K562 (cell line): Measurements from ENCODE around the gene IPO7. TPM values are rescaled to one million over a fixed set of nuclear protein-coding genes. Genes with fewer than 3 reads are reported as not detected.

Source experiments
- ARNT ChIP-seq, 2 experiments: fragments of 450-650 bp; IDR thresholded peaks; 2 replicates each; pipeline ENCODE4 v1.6.1; 2016; ENCODE audit warnings: mild to moderate bottlenecking in 1 of 2
- ELF1 ChIP-seq: fragments of 200-800 bp; sonication (Bioruptor generic); IDR thresholded peaks from 2 replicates; pipeline ENCODE4 v1.6.1; 2016; ENCODE audit warnings: missing genetic modification characterization, missing compliant biosample characterization
- HIVEP1 ChIP-seq: fragments of 250-450 bp; sonication (Bioruptor Pico); IDR thresholded peaks from 2 replicates; pipeline ENCODE4 v1.4.0; 2020; ENCODE audit warnings: mild to moderate bottlenecking
- LEF1 ChIP-seq: fragments of 450-650 bp; IDR thresholded peaks from 2 replicates; pipeline ENCODE4 v1.6.1; 2016; ENCODE audit warnings: mild to moderate bottlenecking
- MEF2D ChIP-seq: conservative IDR thresholded peaks from 2 replicates; pipeline ENCODE4 v1.6.1; 2016; ENCODE audit warnings: low read depth, missing genetic modification characterization, missing compliant biosample characterization
- NFYB ChIP-seq: IDR thresholded peaks from 2 replicates; pipeline ENCODE4 v1.6.1; 2011; ENCODE audit warnings: mild to moderate bottlenecking, moderate library complexity; ENCODE audit not compliant: insufficient read length; ENCODE audit errors: extremely low read depth
- TCF7 ChIP-seq: sonication (generic); IDR thresholded peaks from 2 replicates; pipeline ENCODE4 v1.6.1; 2016; ENCODE audit warnings: antibody characterized with exemption, borderline replicate concordance
- ZNF253 ChIP-seq: fragments of 250-450 bp; sonication (Bioruptor Pico); conservative IDR thresholded peaks from 2 replicates; pipeline ENCODE4 v1.6.1; 2021; ENCODE audit warnings: mild to moderate bottlenecking
- ZNF384 ChIP-seq: IDR thresholded peaks from 2 replicates; pipeline ENCODE4 v1.6.1; 2012; ENCODE audit warnings: low read depth, low read length, improper control_type of control experiment
- polyA plus RNA-seq, 8 experiments: library from polyadenylated mRNA; depleted of rRNA in 4 of 8; stranded (reverse) in 5 of 8; unstranded in 3 of 8; fragments of >200 nt; fragmentation: Nextera tagmentation in 2 of 8; fragmentation: Illumina TruSeq in 1 of 8; extraction: Ambion mirVana in 2 of 8; extraction: Trizol in 1 of 8; gene quantifications; 2 replicates each; pipeline versions ENCODE4 v1.2.1 to v1.2.3, GENCODE V29; 2011 to 2014; ENCODE audit warnings: inconsistent platforms in 1 of 8, missing spikeins in 1 of 8
- total RNA-seq, 7 experiments: library from RNA; depleted of rRNA in 6 of 7; stranded (reverse); fragments of >200 nt in 6 of 7; fragmentation: Illumina TruSeq in 2 of 7; extraction: Trizol in 2 of 7; gene quantifications; 2 replicates each; pipeline versions ENCODE4 v1.2.1 to v1.2.3, GENCODE V29; 2011 to 2021; ENCODE audit warnings: low replicate concordance in 1 of 7
- TF ChIP-seq, protein P1 (sequence below), 2 experiments: fragments of 450-650 bp; conservative IDR thresholded peaks; 2 replicates each; pipeline ENCODE4 v1.6.1; 2017; ENCODE audit warnings: mild to moderate bottlenecking in 2 of 2, moderate library complexity in 2 of 2
- TF ChIP-seq, protein P2 (sequence below), 2 experiments: fragments of 250-450 bp in 1 of 2; fragments of 450-650 bp in 1 of 2; sonication (Bioruptor Pico) in 1 of 2; IDR thresholded peaks; 2 replicates each; pipeline versions ENCODE4 v1.6.1 to v1.8.0; 2016 to 2021; ENCODE audit warnings: mild to moderate bottlenecking in 2 of 2, moderate library complexity in 2 of 2, missing compliant biosample characterization in 1 of 2, missing genetic modification characterization in 1 of 2
- TF ChIP-seq, protein P3 (sequence below): fragments of 450-650 bp; IDR thresholded peaks from 2 replicates; pipeline ENCODE4 v1.7.1; 2018; ENCODE audit warnings: mild to moderate bottlenecking, low read depth; ENCODE audit not compliant: partially characterized antibody
- TF ChIP-seq, protein P4 (sequence below): sonication (generic); formaldehyde crosslinking; IDR thresholded peaks from 2 replicates; pipeline ENCODE4 v1.8.1; 2023; ENCODE audit warnings: mild to moderate bottlenecking, missing genetic modification reagents
- TF ChIP-seq, protein P5 (sequence below), 2 experiments: fragments of 150-350 bp in 1 of 2; IDR thresholded peaks; 2 replicates each; pipeline ENCODE4 v1.6.1; 2012 to 2016; ENCODE audit warnings: low read depth in 2 of 2, low read length in 2 of 2, mild to moderate bottlenecking in 1 of 2, moderate library complexity in 1 of 2
- TF ChIP-seq, protein P6 (sequence below): IDR thresholded peaks from 2 replicates; pipeline ENCODE4 v1.6.1; 2014; ENCODE audit warnings: antibody characterized with exemption

The IPO7 gene
- total and polyA plus RNA-seq, 9 of the 15 experiments (the other 6 are each of a cell fraction or from before 2014, with no cell fraction given): 23.6 to 138 (median 110) TPM

DNA sequence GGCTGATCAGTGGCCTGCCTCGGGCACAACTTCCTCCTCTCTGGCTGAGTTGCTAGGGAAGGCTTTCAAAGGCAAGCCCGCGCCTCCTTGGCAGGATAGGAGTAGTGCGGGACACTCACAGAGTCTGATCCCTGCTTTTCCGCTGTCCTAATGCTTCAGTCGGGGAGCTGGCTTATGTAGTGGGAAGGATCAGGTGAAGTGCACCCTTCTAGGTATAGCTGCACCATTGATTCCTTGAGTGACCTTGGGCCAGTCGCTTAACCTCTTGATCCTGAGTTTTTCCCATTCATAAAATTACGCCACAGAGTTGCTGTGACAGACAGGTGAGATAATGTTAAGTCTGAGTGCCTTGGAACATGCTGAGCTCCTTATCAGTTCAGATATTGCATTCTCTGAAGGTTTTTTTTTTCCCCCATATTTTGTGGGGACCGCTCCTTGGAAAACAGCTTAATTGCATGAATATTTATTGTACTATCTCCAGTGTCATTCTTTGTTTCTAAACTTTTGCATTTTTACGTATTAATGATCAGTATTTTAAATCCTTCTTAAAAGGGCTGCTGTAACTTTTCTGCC is 961 bp downstream of the IPO7 start (continued):
- TF ChIP-seq, protein P1, sequence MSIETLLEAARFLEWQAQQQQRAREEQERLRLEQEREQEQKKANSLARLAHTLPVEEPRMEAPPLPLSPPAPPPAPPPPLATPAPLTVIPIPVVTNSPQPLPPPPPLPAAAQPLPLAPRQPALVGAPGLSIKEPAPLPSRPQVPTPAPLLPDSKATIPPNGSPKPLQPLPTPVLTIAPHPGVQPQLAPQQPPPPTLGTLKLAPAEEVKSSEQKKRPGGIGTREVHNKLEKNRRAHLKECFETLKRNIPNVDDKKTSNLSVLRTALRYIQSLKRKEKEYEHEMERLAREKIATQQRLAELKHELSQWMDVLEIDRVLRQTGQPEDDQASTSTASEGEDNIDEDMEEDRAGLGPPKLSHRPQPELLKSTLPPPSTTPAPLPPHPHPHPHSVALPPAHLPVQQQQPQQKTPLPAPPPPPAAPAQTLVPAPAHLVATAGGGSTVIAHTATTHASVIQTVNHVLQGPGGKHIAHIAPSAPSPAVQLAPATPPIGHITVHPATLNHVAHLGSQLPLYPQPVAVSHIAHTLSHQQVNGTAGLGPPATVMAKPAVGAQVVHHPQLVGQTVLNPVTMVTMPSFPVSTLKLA (conservative IDR thresholded peaks at IDR 0.05): no peak
- TF ChIP-seq, protein P2, sequence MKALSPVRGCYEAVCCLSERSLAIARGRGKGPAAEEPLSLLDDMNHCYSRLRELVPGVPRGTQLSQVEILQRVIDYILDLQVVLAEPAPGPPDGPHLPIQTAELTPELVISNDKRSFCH (CRISPR knock-in tag; IDR thresholded peaks at IDR 0.05): no peak
- TF ChIP-seq, protein P2 (tag; IDR thresholded peaks at IDR 0.05): no peak
- TF ChIP-seq NFYB: no peak
- TF ChIP-seq, protein P3, sequence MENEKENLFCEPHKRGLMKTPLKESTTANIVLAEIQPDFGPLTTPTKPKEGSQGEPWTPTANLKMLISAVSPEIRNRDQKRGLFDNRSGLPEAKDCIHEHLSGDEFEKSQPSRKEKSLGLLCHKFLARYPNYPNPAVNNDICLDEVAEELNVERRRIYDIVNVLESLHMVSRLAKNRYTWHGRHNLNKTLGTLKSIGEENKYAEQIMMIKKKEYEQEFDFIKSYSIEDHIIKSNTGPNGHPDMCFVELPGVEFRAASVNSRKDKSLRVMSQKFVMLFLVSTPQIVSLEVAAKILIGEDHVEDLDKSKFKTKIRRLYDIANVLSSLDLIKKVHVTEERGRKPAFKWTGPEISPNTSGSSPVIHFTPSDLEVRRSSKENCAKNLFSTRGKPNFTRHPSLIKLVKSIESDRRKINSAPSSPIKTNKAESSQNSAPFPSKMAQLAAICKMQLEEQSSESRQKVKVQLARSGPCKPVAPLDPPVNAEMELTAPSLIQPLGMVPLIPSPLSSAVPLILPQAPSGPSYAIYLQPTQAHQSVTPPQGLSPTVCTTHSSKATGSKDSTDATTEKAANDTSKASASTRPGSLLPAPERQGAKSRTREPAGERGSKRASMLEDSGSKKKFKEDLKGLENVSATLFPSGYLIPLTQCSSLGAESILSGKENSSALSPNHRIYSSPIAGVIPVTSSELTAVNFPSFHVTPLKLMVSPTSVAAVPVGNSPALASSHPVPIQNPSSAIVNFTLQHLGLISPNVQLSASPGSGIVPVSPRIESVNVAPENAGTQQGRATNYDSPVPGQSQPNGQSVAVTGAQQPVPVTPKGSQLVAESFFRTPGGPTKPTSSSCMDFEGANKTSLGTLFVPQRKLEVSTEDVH: no peak
- TF ChIP-seq LEF1: no peak
- TF ChIP-seq, protein P4, sequence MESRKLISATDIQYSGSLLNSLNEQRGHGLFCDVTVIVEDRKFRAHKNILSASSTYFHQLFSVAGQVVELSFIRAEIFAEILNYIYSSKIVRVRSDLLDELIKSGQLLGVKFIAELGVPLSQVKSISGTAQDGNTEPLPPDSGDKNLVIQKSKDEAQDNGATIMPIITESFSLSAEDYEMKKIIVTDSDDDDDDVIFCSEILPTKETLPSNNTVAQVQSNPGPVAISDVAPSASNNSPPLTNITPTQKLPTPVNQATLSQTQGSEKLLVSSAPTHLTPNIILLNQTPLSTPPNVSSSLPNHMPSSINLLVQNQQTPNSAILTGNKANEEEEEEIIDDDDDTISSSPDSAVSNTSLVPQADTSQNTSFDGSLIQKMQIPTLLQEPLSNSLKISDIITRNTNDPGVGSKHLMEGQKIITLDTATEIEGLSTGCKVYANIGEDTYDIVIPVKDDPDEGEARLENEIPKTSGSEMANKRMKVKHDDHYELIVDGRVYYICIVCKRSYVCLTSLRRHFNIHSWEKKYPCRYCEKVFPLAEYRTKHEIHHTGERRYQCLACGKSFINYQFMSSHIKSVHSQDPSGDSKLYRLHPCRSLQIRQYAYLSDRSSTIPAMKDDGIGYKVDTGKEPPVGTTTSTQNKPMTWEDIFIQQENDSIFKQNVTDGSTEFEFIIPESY: no peak
- TF ChIP-seq, protein P5, sequence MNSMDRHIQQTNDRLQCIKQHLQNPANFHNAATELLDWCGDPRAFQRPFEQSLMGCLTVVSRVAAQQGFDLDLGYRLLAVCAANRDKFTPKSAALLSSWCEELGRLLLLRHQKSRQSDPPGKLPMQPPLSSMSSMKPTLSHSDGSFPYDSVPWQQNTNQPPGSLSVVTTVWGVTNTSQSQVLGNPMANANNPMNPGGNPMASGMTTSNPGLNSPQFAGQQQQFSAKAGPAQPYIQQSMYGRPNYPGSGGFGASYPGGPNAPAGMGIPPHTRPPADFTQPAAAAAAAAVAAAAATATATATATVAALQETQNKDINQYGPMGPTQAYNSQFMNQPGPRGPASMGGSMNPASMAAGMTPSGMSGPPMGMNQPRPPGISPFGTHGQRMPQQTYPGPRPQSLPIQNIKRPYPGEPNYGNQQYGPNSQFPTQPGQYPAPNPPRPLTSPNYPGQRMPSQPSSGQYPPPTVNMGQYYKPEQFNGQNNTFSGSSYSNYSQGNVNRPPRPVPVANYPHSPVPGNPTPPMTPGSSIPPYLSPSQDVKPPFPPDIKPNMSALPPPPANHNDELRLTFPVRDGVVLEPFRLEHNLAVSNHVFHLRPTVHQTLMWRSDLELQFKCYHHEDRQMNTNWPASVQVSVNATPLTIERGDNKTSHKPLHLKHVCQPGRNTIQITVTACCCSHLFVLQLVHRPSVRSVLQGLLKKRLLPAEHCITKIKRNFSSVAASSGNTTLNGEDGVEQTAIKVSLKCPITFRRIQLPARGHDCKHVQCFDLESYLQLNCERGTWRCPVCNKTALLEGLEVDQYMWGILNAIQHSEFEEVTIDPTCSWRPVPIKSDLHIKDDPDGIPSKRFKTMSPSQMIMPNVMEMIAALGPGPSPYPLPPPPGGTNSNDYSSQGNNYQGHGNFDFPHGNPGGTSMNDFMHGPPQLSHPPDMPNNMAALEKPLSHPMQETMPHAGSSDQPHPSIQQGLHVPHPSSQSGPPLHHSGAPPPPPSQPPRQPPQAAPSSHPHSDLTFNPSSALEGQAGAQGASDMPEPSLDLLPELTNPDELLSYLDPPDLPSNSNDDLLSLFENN (IDR thresholded peaks at IDR 0.05; ENCODE audit: low read depth in 2 of 2, low read length in 2 of 2): no peak
- TF ChIP-seq ELF1: no peak
- no peak for TF ChIP-seq ZNF253 (CRISPR knock-in tag)
- no peak for TF ChIP-seq HIVEP1 (CRISPR knock-in tag)
- no peak for TF ChIP-seq MEF2D (tag)
- TF ChIP-seq, protein P6, sequence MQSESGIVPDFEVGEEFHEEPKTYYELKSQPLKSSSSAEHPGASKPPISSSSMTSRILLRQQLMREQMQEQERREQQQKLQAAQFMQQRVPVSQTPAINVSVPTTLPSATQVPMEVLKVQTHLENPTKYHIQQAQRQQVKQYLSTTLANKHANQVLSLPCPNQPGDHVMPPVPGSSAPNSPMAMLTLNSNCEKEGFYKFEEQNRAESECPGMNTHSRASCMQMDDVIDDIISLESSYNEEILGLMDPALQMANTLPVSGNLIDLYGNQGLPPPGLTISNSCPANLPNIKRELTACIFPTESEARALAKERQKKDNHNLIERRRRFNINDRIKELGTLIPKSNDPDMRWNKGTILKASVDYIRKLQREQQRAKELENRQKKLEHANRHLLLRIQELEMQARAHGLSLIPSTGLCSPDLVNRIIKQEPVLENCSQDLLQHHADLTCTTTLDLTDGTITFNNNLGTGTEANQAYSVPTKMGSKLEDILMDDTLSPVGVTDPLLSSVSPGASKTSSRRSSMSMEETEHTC: no peak
- 0 out of 4 replicates have a peak, but pooled peaks of 1 of the 2 experiments have one; percentile 20 for TF ChIP-seq ARNT (IDR thresholded peaks at IDR 0.05)
- TF ChIP-seq ZNF384: peak; percentile 80
- TF ChIP-seq TCF7: no peak; the same call in 1 of the 2 replicates
